22Rv1 (cell line): ENCODE results near the gene STK39.

Experiments
- ZFX ChIP-seq: fragments of 450-650 bp; IDR thresholded peaks from 2 replicates; pipeline ENCODE4 v1.6.1; 2017; ENCODE audit warnings: antibody characterized with exemption, borderline replicate concordance
- TF ChIP-seq, protein P1 (sequence below): fragments of 450-650 bp; IDR thresholded peaks from 2 replicates; pipeline ENCODE4 v1.5.1; 2017; ENCODE audit warnings: mild to moderate bottlenecking

DNA sequence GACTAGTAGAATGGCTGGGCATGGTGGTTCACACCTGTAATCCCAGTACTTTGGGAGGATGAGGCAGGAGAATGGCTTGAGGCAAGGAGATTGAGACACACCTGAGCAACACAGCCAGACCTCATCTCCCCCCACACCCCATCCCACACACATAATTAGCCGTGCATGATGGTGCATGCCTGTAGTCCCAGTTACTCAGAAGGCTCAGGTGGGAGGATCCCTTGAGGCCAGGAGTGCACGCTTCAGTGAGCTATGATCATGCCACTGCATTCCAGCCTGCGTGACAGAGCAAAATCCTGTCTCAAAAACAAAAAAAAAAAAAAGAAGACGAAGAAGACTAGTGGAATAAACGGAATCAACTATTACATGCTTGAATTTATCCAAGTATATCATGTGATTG is 150.0 kb downstream of the STK39 start:
- TF ChIP-seq, protein P1, sequence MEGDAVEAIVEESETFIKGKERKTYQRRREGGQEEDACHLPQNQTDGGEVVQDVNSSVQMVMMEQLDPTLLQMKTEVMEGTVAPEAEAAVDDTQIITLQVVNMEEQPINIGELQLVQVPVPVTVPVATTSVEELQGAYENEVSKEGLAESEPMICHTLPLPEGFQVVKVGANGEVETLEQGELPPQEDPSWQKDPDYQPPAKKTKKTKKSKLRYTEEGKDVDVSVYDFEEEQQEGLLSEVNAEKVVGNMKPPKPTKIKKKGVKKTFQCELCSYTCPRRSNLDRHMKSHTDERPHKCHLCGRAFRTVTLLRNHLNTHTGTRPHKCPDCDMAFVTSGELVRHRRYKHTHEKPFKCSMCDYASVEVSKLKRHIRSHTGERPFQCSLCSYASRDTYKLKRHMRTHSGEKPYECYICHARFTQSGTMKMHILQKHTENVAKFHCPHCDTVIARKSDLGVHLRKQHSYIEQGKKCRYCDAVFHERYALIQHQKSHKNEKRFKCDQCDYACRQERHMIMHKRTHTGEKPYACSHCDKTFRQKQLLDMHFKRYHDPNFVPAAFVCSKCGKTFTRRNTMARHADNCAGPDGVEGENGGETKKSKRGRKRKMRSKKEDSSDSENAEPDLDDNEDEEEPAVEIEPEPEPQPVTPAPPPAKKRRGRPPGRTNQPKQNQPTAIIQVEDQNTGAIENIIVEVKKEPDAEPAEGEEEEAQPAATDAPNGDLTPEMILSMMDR: no peak
- no peak for TF ChIP-seq ZFX
